Activated CD4-positive, CD25-positive, alpha-beta regulatory T cell treated with anti-CD3 and anti-CD28 coated beads, Interleukin-2, amount 50 U/mL, for 16 hours (primary cell): Measurements from ENCODE around the gene EDA.

Experiments used
- DNase-seq: peaks from one replicate; pipeline ENCODE4 v3.0.0-alpha.2; 2020; ENCODE audit warnings: low read depth, low spot score

EDA gene

DNA sequence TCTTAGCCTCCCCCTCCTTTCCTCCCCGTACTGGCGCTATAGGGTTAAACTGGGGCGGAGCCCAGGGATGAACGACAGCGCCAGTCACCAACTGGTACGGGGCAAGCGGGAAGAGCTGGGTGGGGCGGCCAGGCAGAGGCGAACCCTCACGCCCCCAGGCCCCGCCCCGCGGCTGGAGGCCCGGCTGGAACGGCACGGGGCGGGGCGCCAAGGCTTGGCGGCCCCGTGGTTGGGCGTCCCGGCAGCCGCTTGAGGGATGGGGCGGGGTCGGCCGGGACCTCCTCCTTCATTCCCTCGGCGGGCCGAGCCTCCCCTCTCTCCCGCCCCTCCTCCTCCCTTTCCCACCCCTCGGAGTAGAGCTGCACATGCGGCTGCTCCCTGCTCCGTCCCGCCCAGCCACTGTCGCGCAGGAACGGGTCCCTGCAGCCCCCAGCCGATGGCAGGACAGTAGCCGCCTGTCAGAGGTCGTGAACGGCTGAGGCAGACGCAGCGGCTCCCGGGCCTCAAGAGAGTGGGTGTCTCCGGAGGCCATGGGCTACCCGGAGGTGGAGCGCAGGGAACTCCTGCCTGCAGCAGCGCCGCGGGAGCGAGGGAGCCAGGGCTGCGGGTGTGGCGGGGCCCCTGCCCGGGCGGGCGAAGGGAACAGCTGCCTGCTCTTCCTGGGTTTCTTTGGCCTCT, at the start of gene EDA:
TSS of gene EDA (plus strand) at position 335 of the 678 bp plus-strand sequence.
- no peak for DNase-seq

- DNase-seq, result no peak
Observed at GRCh38 chrX:69568828-69569227, 47.1 kb upstream of the EDA start.

GRCh38 chrX:69597399-69597798, 18.5 kb upstream of the EDA start:
- no peak for DNase-seq

DNA sequence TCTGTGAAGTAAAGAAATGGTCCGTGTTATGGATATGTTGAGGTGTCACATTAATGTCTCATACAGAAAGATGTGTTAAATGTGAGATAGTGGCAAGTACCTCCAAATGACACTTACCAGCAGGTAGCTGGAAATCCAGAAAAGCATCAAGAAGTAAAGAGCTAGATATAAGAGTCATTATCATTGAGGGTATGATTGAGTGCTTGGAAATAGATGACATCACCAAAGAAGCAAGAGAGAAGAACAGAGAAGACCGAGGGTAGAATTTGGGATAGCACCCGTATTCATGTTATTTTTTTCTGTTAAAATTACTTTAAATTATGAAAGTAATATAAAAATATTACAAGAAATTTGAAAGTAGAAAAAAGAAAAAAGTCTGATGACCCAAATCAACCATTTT, 15.7 kb upstream of the EDA start:
- no peak for DNase-seq

- DNase-seq, result no peak
Observed at GRCh38 chrX:69603566-69604194, 12.2 kb upstream of the EDA start.

DNA sequence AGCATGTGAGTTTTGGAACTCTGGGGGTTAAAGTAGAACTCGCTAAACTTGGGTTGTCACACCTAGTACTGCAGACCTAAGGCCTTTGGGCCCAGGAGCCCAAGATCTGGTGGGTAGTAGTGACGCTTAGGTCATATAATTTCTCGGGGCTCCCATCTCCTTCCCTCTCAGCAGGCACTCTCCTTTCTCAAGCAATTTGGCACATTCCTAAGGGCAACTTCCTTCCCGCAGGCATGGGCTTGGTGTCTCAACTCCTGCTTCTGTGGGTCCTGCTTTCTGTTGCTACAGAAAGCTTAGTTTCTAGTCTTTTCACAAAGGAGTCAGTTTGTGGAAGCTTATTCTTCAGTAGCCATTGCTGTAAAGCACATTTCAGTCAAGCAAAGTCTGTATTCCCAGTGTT, 10.4 kb upstream of the EDA start:
- DNase-seq, result no peak

DNA sequence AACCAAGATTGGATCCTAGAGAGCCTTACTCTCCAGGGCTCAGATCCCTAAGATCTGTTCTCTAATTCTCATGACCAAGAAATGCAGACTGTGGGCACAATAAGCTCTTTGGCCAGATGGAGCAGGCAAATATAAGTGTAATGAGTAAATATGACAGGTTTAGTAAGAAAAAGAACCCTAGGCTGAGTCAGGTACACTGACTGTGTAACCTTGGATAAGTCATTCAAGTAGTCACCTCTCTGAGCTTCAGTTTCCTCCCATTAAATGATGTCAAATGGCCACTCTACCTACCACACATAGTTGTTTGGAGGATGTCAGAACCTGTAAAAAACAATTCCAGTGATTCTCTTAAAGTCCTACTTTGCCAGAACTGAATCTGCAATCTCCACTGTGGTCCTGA, 8.3 kb upstream of the EDA start:
- no peak for DNase-seq

- no peak for DNase-seq
Observed at GRCh38 chrX:69613946-69614345, 2.0 kb upstream of the EDA start.

- no peak for DNase-seq
Observed at GRCh38 chrX:69614886-69615285, 1.0 kb upstream of the EDA start.

GRCh38 chrX:69615342-69615741, 571 bp upstream of the EDA start:
- no peak for DNase-seq

DNA sequence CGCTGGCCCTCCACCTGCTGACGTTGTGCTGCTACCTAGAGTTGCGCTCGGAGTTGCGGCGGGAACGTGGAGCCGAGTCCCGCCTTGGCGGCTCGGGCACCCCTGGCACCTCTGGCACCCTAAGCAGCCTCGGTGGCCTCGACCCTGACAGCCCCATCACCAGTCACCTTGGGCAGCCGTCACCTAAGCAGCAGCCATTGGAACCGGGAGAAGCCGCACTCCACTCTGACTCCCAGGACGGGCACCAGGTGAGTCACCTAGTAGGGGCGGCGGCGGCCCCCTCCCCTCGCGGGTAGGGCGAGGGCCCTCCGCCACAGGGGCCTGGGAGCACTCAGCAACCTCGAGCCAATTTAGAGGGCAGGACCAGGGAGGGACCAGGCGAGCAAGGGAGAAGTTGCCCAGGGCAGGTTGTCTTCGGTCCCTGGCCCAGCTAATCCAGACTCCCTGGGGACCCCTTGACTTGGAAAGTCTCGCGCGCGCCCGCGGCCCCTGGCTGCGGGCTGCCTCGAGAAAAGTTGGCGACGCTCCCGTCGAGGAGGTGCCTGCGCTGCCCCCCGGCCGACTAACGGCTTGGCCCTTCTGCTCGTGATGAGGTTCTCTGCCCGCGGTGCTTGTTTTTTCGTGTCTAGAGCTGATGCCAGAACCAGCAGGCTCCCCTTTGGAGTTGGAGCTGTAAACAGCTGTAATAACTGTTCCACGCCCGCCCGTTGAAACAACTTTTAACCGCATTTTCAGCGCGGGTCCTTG, 717 bp downstream of the EDA start:
- DNase-seq, result no peak

DNA sequence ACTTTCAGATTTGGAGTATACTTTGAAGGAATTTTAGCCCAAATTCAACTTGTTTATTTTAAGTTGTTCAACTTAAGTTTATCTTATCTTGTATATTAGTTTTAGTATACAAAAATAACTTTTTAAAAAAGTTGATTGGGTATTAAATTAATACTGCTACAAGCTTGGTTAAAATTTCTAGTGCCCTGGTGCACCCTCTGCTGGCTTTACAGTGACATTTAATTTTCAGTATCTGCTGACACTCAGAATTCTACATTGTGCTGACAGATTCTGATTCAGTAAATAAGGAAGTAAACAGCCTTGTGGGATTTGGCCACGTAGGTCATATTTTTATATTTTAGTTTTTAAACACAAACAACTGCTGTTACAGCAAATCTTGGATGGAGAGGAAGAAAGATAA, 2.9 kb downstream of the EDA start:
- no peak for DNase-seq

DNA sequence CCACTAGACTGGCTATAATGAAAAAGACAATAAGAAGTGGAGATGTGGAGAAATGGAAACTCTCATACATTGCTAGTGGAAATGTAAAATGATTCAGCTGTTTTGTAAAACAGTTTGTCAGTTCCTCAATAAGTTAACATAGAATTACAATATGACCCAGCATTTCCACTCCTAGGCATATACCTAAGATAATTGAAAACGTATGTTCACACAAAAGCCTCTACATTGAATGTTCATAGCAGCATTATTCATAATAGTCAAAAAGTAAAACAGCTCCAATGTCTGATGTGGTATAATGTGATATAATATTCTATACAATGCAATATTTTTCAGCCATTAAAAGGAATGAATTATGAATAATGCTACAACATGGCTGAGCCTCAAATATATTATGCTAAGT, 10.2 kb downstream of the EDA start:
- DNase-seq, result no peak

- no peak for DNase-seq
Observed at GRCh38 chrX:69627744-69628143, 11.8 kb downstream of the EDA start.

DNA sequence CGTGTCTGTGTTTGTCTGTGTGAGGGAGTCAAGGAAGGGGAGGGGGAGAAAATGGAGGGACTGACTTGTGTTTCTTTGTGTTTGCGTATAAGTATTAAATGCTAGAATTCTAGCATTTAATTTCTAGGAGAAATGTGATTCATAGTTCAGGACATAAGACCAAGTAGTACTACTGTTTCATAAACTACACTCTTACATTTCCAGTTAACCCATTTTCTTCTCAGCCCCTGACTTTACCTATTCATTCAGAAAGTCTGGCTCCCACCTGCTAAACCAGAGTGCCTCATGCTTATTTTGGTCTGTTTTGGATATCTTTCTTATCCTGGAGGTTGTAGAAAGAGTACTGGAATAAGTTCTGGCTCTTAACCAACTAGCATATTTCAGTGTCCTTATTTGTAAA, 14.2 kb downstream of the EDA start:
- DNase-seq, result no peak

GRCh38 chrX:69664693-69665092, 48.8 kb downstream of the EDA start:
- no peak for DNase-seq

GRCh38 chrX:69670001-69670555, 54.2 kb downstream of the EDA start:
- no peak for DNase-seq

- DNase-seq, result no peak
Observed at GRCh38 chrX:69674891-69675290, 59.0 kb downstream of the EDA start.

GRCh38 chrX:69705818-69706217, 89.9 kb downstream of the EDA start:
- DNase-seq, result no peak

DNA sequence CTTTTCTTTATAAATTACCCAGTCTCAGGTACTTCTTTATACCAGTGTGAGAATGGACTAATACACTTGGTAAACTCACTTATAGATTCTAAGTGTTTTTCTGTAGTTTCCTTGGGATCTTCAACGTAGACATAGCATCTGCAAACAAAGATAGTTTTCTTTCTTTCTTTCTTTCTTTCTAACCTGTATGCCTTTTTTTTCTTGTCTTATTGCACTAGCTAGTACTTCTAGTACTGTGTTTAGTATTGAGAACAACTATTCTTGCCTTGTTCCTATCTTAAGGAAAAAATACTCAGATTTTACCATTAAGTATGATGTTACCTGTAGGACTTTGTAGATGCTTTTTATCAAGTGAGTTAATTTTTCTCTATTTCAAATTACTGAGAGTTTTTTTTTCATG, 102.2 kb downstream of the EDA start:
- no peak for DNase-seq

DNA sequence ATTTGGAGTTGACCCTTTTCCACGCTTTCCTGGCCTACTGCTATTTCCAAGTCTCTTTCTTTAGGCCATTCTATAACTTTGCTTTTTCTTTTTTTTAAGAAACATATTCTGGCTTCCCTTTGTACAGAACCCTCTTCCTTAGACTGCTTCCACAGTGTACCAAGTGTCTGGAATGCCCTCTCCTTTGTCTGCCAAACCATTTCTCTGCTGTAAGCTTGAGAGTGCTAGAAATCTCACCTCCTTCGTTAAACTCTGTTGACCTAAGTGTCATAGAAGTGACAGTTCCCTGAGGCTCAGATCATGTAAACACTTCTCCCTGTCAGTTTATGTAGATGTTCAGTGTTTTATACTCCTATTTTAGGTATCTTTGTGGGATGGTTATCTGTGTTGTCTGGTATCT, 108.4 kb downstream of the EDA start:
- no peak for DNase-seq

DNA sequence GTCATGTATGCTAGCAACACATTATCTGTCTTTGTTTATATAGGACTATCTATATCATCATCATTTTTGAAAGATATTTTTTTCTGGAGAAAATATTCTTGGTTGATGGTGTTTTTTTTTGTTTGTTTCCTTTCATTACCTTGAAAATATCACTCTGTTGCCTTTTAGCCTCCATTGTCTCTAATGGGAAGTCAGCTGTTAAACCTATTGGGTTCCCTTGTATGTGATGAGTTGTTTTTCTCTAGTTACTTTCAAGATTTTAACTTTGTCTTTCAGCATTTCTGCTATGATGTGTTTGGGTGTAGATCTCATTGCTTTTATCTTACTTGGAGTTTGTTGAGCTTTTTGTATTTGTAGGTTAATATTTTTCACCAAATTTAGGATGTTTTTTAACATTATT, 124.4 kb downstream of the EDA start:
- no peak for DNase-seq

- no peak for DNase-seq
Observed at GRCh38 chrX:69741721-69742120, 125.8 kb downstream of the EDA start.
